ENCODE results near the gene SMG6. TPM values are rescaled to one million over a fixed set of nuclear protein-coding genes. Genes with fewer than 3 reads are reported as not detected.

The SMG6 gene
- total RNA-seq, 1 donor from 2014 or later = 36.7 TPM

DNA sequence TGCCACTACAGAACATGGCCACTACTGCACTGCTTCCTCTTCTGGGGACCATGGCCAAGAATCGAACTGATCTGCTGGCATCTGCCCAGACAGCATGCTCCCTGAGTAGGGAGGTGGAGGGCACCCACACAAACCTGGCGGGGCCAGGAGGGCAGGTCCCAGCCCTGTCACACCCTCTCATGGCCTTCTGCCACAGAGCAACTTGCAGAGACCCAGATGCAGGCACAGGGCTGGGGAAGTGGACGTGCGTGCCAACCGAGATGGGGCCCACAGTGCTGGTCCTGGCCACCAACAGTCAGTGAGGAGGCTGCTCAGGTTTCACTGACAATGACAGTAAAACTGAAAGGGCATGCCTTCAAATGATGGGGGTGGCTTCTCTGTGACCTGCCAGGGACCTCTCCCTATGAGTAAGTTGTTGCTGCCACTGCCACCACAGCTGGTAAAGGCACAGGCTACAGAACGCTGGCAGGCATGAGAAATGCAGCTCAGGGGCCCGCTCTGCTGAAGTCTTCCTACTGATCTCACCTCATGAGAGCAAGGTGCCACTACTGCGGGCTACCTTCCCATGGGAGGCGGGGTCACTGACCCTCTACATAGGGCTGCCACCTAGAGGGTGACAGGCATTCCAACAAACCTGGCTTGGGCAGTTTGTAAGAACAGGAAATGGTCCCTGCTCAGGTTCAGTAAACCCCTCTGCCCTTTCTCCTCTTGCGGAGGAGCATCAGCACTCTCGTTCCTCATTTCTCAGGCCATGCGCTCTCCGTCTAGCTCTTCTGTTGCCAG is 233.2 kb downstream of the SMG6 start:
- peaks cover 57% of the 10 kb centered on the region for H3K4me1 Mint-ChIP-seq (ENCODE audit: unreplicated experiment)

DNA sequence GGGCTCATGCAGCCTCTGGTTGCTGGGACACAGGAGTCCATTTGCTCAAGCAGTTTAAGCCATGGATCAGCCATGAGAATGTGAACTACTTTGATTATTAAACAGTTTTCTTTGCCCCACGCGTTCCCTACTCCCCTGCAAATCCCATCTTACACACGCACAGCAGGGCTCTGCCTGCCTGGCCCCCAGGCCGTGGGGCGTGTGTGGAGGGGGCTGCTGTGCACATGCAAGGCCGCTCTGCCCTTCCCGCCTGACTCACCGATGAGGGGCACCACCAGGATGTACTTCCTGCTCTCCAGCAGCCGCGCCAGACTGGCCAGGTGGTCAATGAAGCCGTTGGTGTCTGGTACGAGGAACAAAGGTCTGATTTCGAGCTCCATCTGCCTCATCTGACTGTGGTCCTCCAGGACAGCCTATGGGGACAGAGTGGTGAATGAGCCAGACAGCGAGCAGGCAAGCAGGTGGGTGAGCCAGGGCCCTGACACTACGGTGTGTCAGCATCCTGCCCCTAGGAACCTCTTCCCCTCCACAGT is 235.0 kb downstream of the SMG6 start:
- H3K4me3 Mint-ChIP-seq (ENCODE audit: unreplicated experiment) = no peak overlapping the region
- H3K27me3 Mint-ChIP-seq (ENCODE audit: unreplicated experiment) = no peaks in the 10 kb centered on the region
- peaks cover 63% of the 10 kb centered on the region for H3K4me1 Mint-ChIP-seq (ENCODE audit: unreplicated experiment)
- H3K9me3 Mint-ChIP-seq (ENCODE audit: unreplicated experiment) = no peaks in the 10 kb centered on the region
- TF ChIP-seq, protein P1, sequence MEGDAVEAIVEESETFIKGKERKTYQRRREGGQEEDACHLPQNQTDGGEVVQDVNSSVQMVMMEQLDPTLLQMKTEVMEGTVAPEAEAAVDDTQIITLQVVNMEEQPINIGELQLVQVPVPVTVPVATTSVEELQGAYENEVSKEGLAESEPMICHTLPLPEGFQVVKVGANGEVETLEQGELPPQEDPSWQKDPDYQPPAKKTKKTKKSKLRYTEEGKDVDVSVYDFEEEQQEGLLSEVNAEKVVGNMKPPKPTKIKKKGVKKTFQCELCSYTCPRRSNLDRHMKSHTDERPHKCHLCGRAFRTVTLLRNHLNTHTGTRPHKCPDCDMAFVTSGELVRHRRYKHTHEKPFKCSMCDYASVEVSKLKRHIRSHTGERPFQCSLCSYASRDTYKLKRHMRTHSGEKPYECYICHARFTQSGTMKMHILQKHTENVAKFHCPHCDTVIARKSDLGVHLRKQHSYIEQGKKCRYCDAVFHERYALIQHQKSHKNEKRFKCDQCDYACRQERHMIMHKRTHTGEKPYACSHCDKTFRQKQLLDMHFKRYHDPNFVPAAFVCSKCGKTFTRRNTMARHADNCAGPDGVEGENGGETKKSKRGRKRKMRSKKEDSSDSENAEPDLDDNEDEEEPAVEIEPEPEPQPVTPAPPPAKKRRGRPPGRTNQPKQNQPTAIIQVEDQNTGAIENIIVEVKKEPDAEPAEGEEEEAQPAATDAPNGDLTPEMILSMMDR (IDR thresholded peaks at IDR 0.05) = no peak
- no peak for DNase-seq (ENCODE audit: extremely low spot score, unreplicated experiment)
- peak overlapping the region; percentile 73 for H3K27ac Mint-ChIP-seq (ENCODE audit: unreplicated experiment)
- peaks cover 25% of the 10 kb centered on the region for H3K36me3 Mint-ChIP-seq (ENCODE audit: unreplicated experiment)

More for the DNA sequence above, 233.2 kb downstream of the SMG6 start:
- DNase-seq (ENCODE audit: extremely low spot score, unreplicated experiment) = no peak
- TF ChIP-seq, protein P1 (IDR thresholded peaks at IDR 0.05) = no peak
- no peaks in the 10 kb centered on the region for H3K9me3 Mint-ChIP-seq (ENCODE audit: unreplicated experiment)
- H3K27me3 Mint-ChIP-seq (ENCODE audit: unreplicated experiment) = no peaks in the 10 kb centered on the region
- no peak overlapping the region for H3K27ac Mint-ChIP-seq (ENCODE audit: unreplicated experiment)
- peaks cover 12% of the 10 kb centered on the region for H3K36me3 Mint-ChIP-seq (ENCODE audit: unreplicated experiment)
- no peak overlapping the region for H3K4me3 Mint-ChIP-seq (ENCODE audit: unreplicated experiment)

DNA sequence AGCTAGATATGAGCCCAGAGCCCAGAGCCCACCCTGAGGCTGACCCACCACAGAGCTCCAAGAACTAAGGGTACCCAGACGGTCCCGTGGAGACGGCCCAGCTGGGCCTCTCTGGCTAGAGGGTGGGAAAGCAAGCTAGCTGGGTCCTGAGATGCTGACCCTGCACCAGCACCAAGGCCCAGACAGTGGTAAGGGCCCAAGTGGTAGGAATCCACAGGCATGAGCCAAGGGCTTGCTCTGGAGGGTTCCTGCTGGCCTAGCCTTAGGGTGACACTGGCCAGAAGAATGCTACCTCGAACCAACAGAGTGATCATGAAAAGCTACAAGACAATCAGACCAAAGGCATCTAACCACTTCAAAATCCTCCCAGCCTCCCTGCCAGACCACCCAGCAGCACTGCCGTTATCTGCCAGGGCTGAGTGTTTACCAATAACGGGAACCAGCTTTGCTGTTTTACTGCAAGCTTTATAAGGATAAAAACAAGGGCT is 235.5 kb downstream of the SMG6 start:
- peak overlapping the region; percentile 73 for H3K27ac Mint-ChIP-seq (ENCODE audit: unreplicated experiment)
- TF ChIP-seq, protein P1 (IDR thresholded peaks at IDR 0.05) = no peak
- H3K36me3 Mint-ChIP-seq (ENCODE audit: unreplicated experiment) = peaks cover 25% of the 10 kb centered on the region
- peaks cover 69% of the 10 kb centered on the region for H3K4me1 Mint-ChIP-seq (ENCODE audit: unreplicated experiment)
- DNase-seq (ENCODE audit: extremely low spot score, unreplicated experiment) = no peak
- H3K4me3 Mint-ChIP-seq (ENCODE audit: unreplicated experiment) = no peak overlapping the region
- H3K27me3 Mint-ChIP-seq (ENCODE audit: unreplicated experiment) = no peaks in the 10 kb centered on the region
- H3K9me3 Mint-ChIP-seq (ENCODE audit: unreplicated experiment) = no peaks in the 10 kb centered on the region

DNA sequence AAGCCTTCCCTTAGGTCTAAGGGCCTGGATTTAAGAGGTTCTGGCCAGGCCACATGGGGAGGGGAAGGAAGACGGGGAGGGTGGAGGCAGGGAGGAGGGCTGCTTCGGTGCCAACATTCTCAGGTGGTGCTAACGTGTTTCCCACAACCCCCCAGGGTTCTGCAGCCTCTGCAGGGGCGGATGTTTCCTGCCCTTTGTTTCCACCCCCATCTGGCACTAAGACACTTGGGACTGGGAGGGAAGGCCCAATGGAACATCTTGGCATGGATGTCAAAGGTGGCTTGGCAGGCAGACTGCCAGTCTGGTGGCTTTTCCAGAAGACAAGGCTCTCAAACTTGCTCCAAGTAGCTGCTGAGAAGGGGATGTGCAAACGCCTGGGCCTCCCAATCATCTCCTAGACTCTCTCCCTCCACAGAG is 236.0 kb downstream of the SMG6 start:
- Mint-ChIP-seq H3K27me3 (ENCODE audit: unreplicated experiment) (no peaks in the 10 kb centered on the region), H3K36me3 (ENCODE audit: unreplicated experiment) (peaks cover 26% of the 10 kb centered on the region), H3K4me3 (ENCODE audit: unreplicated experiment) (no peak overlapping the region), H3K27ac (ENCODE audit: unreplicated experiment) (peak overlapping the region; percentile 73), H3K4me1 (ENCODE audit: unreplicated experiment) (peaks cover 73% of the 10 kb centered on the region), H3K9me3 (ENCODE audit: unreplicated experiment) (no peaks in the 10 kb centered on the region)
- TF ChIP-seq, protein P1 (IDR thresholded peaks at IDR 0.05) = no peak
- DNase-seq (ENCODE audit: extremely low spot score, unreplicated experiment) = no peak

DNA sequence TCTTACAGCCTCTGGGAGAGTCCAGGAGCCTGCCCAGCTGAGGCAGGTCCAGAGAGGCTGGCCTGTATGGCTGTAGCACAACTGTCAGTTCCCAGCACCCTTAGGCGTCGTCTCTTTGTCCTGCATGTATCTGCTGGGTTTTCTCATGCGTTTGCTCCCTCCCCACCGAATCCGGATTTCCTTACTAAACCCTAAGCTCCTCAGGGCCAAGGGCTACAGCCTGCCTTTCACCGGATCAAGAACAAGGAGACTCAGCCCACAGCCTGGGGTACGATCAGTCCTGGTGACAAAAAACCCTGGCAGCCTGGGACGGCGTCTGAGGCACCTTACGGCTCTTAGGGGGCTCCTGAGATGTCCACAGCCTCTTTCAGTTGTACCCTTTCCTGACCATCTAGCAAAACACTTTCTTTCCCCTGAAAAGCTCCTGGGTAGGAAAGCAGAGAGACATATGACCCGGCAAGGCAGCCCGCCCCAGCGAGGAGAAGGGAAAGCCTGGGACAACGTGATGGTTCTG is 236.5 kb downstream of the SMG6 start:
- no peak for DNase-seq (ENCODE audit: extremely low spot score, unreplicated experiment)
- H3K4me1 Mint-ChIP-seq (ENCODE audit: unreplicated experiment) = peaks cover 76% of the 10 kb centered on the region

More for the DNA sequence above, 236.5 kb downstream of the SMG6 start:
- no peaks in the 10 kb centered on the region for H3K27me3 Mint-ChIP-seq (ENCODE audit: unreplicated experiment)
- TF ChIP-seq, protein P1 (IDR thresholded peaks at IDR 0.05) = no peak
- H3K27ac Mint-ChIP-seq (ENCODE audit: unreplicated experiment) = peak overlapping the region; percentile 73
- peaks cover 24% of the 10 kb centered on the region for H3K36me3 Mint-ChIP-seq (ENCODE audit: unreplicated experiment)
- no peaks in the 10 kb centered on the region for H3K9me3 Mint-ChIP-seq (ENCODE audit: unreplicated experiment)
- no peak overlapping the region for H3K4me3 Mint-ChIP-seq (ENCODE audit: unreplicated experiment)
